ENCODE results near the gene TEX14.
"Not testable (repeated sequence)": the region's sequence is repeated elsewhere in the genome, so short reads cannot be mapped to it uniquely, and the experiment has no call there.

- peak in 1 of 2 experiments; percentile 27; a peak in 1 of 4 replicates for TF ChIP-seq ETV6 (conservative IDR thresholded peaks at IDR 0.05 in 1 of 2, IDR thresholded peaks at IDR 0.05 in 1 of 2; ENCODE audit: borderline replicate concordance in 1 of 2, low read depth in 1 of 2)
- TF ChIP-seq, protein P1, sequence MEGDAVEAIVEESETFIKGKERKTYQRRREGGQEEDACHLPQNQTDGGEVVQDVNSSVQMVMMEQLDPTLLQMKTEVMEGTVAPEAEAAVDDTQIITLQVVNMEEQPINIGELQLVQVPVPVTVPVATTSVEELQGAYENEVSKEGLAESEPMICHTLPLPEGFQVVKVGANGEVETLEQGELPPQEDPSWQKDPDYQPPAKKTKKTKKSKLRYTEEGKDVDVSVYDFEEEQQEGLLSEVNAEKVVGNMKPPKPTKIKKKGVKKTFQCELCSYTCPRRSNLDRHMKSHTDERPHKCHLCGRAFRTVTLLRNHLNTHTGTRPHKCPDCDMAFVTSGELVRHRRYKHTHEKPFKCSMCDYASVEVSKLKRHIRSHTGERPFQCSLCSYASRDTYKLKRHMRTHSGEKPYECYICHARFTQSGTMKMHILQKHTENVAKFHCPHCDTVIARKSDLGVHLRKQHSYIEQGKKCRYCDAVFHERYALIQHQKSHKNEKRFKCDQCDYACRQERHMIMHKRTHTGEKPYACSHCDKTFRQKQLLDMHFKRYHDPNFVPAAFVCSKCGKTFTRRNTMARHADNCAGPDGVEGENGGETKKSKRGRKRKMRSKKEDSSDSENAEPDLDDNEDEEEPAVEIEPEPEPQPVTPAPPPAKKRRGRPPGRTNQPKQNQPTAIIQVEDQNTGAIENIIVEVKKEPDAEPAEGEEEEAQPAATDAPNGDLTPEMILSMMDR (IDR thresholded peaks at IDR 0.05 in 2 of 3, conservative IDR thresholded peaks at IDR 0.05 in 1 of 3; ENCODE audit: control insufficient read depth in 2 of 3, extremely low read depth in 1 of 3, insufficient read depth in 1 of 3, low read depth in 3 of 3, low read length in 3 of 3) = not testable (repeated sequence)
- TF ChIP-seq RAD21 (IDR thresholded peaks at IDR 0.05; ENCODE audit: insufficient read depth, low read depth, low read length); EZH2 (IDR thresholded peaks at IDR 0.05; ENCODE audit: borderline replicate concordance, control insufficient read depth, low read depth, low read length); SRF (IDR thresholded peaks at IDR 0.05; ENCODE audit: low read depth in 2 of 2, low read length in 2 of 2); POLR2A (IDR thresholded peaks at IDR 0.05; ENCODE audit: low read depth, low read length); REST (IDR thresholded peaks at IDR 0.05; ENCODE audit: low read depth, low read length): not testable (repeated sequence)
These were observed 13.6 kb downstream of the TEX14 start for GRCh38 chr17:58678287-58678686.

All from GM12878 (cell line).